ENCODE measurements around the gene RETREG1.

DNA sequence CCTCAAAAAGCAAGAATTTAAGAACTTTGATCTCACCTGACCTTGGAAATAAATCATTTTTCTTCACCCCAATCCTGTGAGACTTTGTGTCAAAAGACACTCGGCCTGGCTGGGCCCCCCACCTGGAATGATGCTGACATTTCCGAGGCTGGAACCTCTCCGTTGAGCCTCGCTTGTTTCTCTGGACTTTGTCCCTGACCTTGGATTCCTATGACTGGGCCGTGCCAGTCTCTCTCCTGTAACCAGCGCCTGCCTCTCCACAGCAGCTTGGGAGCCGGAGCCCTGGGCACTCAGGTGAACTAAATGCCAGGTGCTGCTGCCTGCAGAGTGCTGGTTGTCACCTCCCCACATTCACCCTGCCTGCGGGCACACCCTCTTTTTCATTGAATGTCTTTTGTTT, 62.7 kb downstream of the RETREG1 start:
- no peak for TF ChIP-seq POLR2AphosphoS5 (IDR thresholded peaks at IDR 0.05)
- TF ChIP-seq CTCF (IDR thresholded peaks at IDR 0.05) = no peak
- TF ChIP-seq EP300 (IDR thresholded peaks at IDR 0.05) = no peak
